ENCODE measurements around the gene RNASE1.

GRCh38 chr14:20791187-20791586, 11.5 kb downstream of the RNASE1 start:
- TF ChIP-seq POLR2A (IDR thresholded peaks at IDR 0.05) = no peak
- TF ChIP-seq CTCF (IDR thresholded peaks at IDR 0.05) = no peak
